Mesenteric fat pad (tissue), 1 donor: ENCODE data around the gene SOX30. TPM values are rescaled to one million over a fixed set of nuclear protein-coding genes. Genes with fewer than 3 reads are reported as not detected.
"Not testable (repeated sequence)": the region's sequence is repeated elsewhere in the genome, so short reads cannot be mapped to it uniquely, and the experiment has no call there.

Experiments used
- DNase-seq: peaks from one replicate; pipeline ENCODE4 v3.0.0-alpha.2; 2020; ENCODE audit warnings: low spot score
- long read RNA-seq: library from polyadenylated mRNA; unstranded; transcript quantifications from one replicate; pipeline ENCODE4 v2.0.0, GENCODE V29; 2020
- total RNA-seq: library from RNA; stranded (reverse); fragmentation: NEBNext Ultra II Directional; extraction: Animal tissue kit (Norgen Biotek cat#: 25700); gene quantifications from one replicate; pipeline ENCODE4 v1.2.1, GENCODE V29; 2021
- donor health status: DM: yes; HTN: yes; CAD: no.

The SOX30 gene
- total RNA-seq = not detected
- long read RNA-seq = 0 reads

GRCh38 chr5:157652377-157652692 is at the start of gene SOX30:
Gene SOX30 (minus strand): TSS chr5:157652438. CDS start chr5:157652078, 360 bp downstream.
- DNase-seq = no peak

- not testable (repeated sequence) for DNase-seq
These were observed 46.4 kb upstream of the SOX30 start for GRCh38 chr5:157698674-157699073.

- DNase-seq = not testable (repeated sequence)
These were observed 43.9 kb upstream of the SOX30 start for GRCh38 chr5:157696154-157696553.

- not testable (repeated sequence) for DNase-seq
These were observed 41.6 kb upstream of the SOX30 start for GRCh38 chr5:157693816-157694215.

GRCh38 chr5:157690690-157691433 is 38.6 kb upstream of the SOX30 start:
- DNase-seq = no peak

GRCh38 chr5:157689942-157690689 is 37.9 kb upstream of the SOX30 start:
- DNase-seq = no peak

- no peak for DNase-seq
These were observed 34.9 kb upstream of the SOX30 start for GRCh38 chr5:157687198-157687554.

- DNase-seq = not testable (repeated sequence)
These were observed 34.3 kb upstream of the SOX30 start for GRCh38 chr5:157686276-157687197.

- DNase-seq = no peak
These were observed 30.0 kb upstream of the SOX30 start for GRCh38 chr5:157682257-157682656.

GRCh38 chr5:157681048-157681447 is 28.8 kb upstream of the SOX30 start:
- DNase-seq = no peak

GRCh38 chr5:157680239-157680638 is 28.0 kb upstream of the SOX30 start:
- no peak for DNase-seq

GRCh38 chr5:157679801-157680200 is 27.6 kb upstream of the SOX30 start:
- no peak for DNase-seq

GRCh38 chr5:157677931-157678330 is 25.7 kb upstream of the SOX30 start:
- DNase-seq = no peak

GRCh38 chr5:157674351-157674750 is 22.1 kb upstream of the SOX30 start:
- DNase-seq = not testable (repeated sequence)

- no peak for DNase-seq
These were observed 20.7 kb upstream of the SOX30 start for GRCh38 chr5:157672976-157673375.

- no peak for DNase-seq
These were observed 19.5 kb upstream of the SOX30 start for GRCh38 chr5:157671592-157672330.

GRCh38 chr5:157670662-157671591 is 18.7 kb upstream of the SOX30 start, which contains the start of gene C5orf52:
Gene C5orf52 (plus strand): TSS chr5:157671533. CDS start chr5:157671615, 82 bp downstream.
- no peak for DNase-seq

GRCh38 chr5:157669701-157670097 is 17.5 kb upstream of the SOX30 start:
- DNase-seq = no peak

- no peak for DNase-seq
These were observed 16.1 kb upstream of the SOX30 start for GRCh38 chr5:157668356-157668755.
